GM06990 (cell line): Measurements from ENCODE around the gene DENND1B.

Experiments used
- DNase-seq: peaks from one replicate; pipeline ENCODE4 v3.0.0-alpha.2; 2011; ENCODE audit not compliant: insufficient read length; ENCODE audit errors: extremely low read depth
- H3K27me3 ChIP-seq: replicated peaks from 2 replicates; pipeline ENCODE4 v1.6.0; 2011; ENCODE audit warnings: low read length; ENCODE audit not compliant: control insufficient read depth, insufficient read depth
- H3K36me3 ChIP-seq: 2 replicates; pipeline ENCODE4 v1.5.1; 2011; ENCODE audit warnings: low read length; ENCODE audit not compliant: control insufficient read depth, insufficient read depth
- H3K4me3 ChIP-seq: replicated peaks from 2 replicates; pipeline ENCODE4 v1.5.1; 2011; ENCODE audit warnings: low read depth, mild to moderate bottlenecking, control low read depth, low read length
- TF ChIP-seq, protein P1 (sequence below): IDR thresholded peaks from 2 replicates; pipeline ENCODE4 v1.5.1; 2011; ENCODE audit warnings: low read length, control low read depth, mild to moderate bottlenecking, inconsistent platforms; ENCODE audit not compliant: insufficient read depth, poor library complexity, severe bottlenecking

The DENND1B gene

DNA sequence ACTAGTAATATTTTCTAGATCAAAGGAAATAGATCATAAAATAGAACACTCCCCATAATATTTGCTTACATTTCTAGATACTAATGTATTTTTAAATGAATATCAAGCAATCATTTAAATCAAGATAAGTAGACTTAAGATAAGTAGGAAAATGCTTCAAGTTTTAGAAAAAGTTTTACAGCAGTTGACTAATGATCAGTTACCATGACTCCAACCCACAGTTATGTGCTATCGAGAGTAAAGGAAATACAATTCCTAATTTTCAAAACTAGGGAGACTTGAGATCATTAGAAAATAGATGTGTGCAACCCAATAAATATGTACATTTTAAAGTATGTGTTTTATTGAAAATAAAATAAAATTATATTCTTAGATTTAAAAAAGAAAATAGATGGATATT lies 95.0 kb downstream of the DENND1B start:
- no peak for DNase-seq
- H3K4me3 ChIP-seq: no peak overlapping the region
- TF ChIP-seq, protein P1, sequence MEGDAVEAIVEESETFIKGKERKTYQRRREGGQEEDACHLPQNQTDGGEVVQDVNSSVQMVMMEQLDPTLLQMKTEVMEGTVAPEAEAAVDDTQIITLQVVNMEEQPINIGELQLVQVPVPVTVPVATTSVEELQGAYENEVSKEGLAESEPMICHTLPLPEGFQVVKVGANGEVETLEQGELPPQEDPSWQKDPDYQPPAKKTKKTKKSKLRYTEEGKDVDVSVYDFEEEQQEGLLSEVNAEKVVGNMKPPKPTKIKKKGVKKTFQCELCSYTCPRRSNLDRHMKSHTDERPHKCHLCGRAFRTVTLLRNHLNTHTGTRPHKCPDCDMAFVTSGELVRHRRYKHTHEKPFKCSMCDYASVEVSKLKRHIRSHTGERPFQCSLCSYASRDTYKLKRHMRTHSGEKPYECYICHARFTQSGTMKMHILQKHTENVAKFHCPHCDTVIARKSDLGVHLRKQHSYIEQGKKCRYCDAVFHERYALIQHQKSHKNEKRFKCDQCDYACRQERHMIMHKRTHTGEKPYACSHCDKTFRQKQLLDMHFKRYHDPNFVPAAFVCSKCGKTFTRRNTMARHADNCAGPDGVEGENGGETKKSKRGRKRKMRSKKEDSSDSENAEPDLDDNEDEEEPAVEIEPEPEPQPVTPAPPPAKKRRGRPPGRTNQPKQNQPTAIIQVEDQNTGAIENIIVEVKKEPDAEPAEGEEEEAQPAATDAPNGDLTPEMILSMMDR: no peak
- no peaks in the 10 kb centered on the region for H3K27me3 ChIP-seq
- H3K36me3 ChIP-seq: no peaks in the 10 kb centered on the region

DNA sequence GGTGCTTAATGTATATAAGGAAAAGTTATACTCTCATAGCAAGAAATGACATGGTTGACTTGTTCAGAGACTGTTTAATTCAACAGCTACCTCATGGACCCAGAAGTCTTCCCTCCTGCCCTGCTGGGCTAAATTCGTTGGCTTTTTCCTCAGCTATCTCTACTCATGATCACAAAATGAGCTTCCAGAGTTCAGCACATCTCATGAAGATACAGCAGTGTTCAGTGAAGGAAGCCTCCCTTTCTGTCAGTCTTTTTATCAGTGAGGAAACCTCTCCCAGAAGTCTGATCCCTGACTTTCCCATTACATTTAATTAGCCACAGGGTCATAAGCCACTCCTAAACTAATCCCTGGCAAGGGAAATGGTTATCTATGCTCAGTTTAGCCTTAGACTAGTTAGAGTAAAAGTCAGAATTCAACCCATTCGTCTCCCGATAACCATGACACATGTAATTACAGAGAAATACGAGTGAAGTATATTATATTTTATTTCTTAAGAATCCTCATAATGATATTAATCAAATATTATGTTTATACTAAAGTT lies 97.5 kb downstream of the DENND1B start:
- no peak for DNase-seq
- TF ChIP-seq, protein P1: no peak
- Histone ChIP-seq H3K36me3 (no peaks in the 10 kb centered on the region), H3K4me3 (no peak overlapping the region), H3K27me3 (no peaks in the 10 kb centered on the region)

DNA sequence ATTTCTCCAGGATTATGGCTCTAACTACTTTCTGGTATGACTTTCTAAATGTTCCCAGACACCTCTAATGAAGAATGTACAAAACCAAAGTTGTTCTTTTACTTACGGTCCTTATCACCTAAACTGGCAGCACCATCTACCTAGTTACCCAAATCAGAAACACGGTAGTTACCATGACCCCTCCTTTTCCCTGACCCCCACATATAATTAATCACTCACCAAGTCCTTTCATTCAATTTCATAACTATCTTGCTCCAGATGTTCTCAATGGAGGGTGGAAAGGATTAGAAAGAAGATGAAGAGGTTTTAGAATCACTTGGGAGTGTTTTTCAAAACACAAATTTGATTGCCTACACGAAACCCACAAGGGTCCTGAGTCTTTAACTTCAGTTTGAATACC lies 98.0 kb downstream of the DENND1B start:
- no peaks in the 10 kb centered on the region for H3K27me3 ChIP-seq
- TF ChIP-seq, protein P1: no peak
- DNase-seq: no peak
- H3K36me3 ChIP-seq: no peaks in the 10 kb centered on the region
- H3K4me3 ChIP-seq: no peak overlapping the region

DNA sequence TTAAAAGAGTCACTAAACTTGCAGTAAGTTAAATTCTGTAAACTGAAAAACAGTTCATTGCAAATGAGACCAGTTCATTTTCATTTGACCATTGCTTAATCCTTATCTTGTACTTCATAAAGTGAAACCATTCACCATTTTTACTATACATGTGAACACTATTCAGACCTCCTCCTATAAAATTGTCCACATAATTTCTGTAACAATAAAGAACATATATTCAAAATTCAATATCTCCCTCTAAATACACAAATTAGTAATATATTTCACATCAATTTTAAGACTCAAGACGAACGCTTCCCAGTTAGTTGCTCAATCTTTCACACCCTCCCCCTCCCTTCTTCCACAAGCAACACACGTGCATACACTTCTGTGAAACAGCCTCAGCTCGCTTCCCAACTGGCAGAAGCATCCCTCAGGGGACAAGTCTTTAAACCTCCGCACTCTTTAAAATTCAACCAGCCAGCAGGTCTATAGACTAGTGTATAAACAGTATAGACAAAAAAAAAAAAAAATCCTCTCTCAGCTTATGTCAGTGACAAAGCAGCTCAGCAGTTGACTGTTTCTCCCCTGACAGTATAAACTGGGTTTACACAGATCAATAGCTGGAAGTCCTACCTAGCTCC lies 99.6 kb downstream of the DENND1B start:
- Histone ChIP-seq H3K27me3 (no peaks in the 10 kb centered on the region), H3K4me3 (no peak overlapping the region), H3K36me3 (no peaks in the 10 kb centered on the region)
- no peak for DNase-seq
- TF ChIP-seq, protein P1: no peak

DNA sequence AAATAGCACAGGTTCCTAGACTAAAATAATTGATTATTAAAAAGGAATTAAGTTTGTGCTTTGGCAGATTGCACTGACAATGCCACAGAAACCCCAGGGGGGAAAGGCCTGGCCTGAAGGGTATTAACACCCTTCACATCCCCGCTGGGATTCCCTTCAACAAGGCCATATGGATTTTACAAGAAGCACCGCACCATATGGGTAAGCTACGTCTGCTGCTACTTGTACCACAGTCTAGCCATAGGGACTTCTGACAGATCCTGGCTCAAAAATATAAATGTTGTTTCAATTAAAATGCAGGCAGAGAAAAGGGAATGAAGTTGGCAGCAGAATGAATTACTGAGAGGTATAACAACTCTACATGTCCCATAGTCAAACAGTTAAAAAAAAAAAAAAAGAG lies 101.0 kb downstream of the DENND1B start:
- Histone ChIP-seq H3K36me3 (no peaks in the 10 kb centered on the region), H3K27me3 (no peaks in the 10 kb centered on the region), H3K4me3 (no peak overlapping the region)
- TF ChIP-seq, protein P1: no peak
- DNase-seq: no peak
